A549 (cell line): ENCODE results near the gene KCNQ1. TPM values are rescaled to one million over a fixed set of nuclear protein-coding genes. Genes with fewer than 3 reads are reported as not detected.

Source experiments
- ATAC-seq, 2 experiments: fragments of 200-7000 bp in 1 of 2; fragments of >200 bp in 1 of 2; cut with Nextera tagmentation in 1 of 2; cut with Tn5 transposase in 1 of 2; 3 replicates each; pipeline versions ENCODE4 v1.8.0 to v1.9.1; 2018 to 2020; ENCODE audit warnings: mild to moderate bottlenecking in 1 of 2, moderate library complexity in 1 of 2
- CTCF ChIA-PET: fragments of 300-600 bp; sonication (Branson Sonifier 250); formaldehyde crosslinking; extraction: SDS; loops from one replicate; lab custom pipeline; 2021; ENCODE audit warnings: antibody characterized with exemption, inconsistent platforms; lab: Yijun Ruan, JAX
- POLR2A ChIA-PET: fragments of 350-600 bp; formaldehyde crosslinking; extraction: SDS; loops from one replicate; lab custom pipeline; 2021; ENCODE audit warnings: antibody characterized with exemption, inconsistent platforms; lab: Yijun Ruan, JAX
- DNase-seq, 2 experiments: peaks; one replicate each; pipeline versions ENCODE4 v3.0.0 to v3.0.0-alpha.2; 2011 to 2016; ENCODE audit warnings: low read depth in 1 of 2, low spot score in 1 of 2
- FAIRE-seq: peaks from 2 replicates; lab custom pipeline; 2011; peaks lifted over from hg19 to GRCh38; lab: Jason Lieb, UNC
- H3K27ac ChIP-seq, 2 experiments: fragments of >200 bp; sonication (Bioruptor Twin); formaldehyde crosslinking; 3 replicates each; pipeline ENCODE4 v1.5.1; 2016 to 2017
- H3K4me1 ChIP-seq: fragments of >200 bp; sonication (Bioruptor Twin); formaldehyde crosslinking; 3 replicates; pipeline ENCODE4 v1.6.1; 2016
- H3K4me2 ChIP-seq: fragments of >200 bp; sonication (Bioruptor Twin); formaldehyde crosslinking; 3 replicates; pipeline ENCODE4 v1.6.1; 2016
- H3K4me3 ChIP-seq: fragments of >200 bp; sonication (Bioruptor Twin); formaldehyde crosslinking; 3 replicates; pipeline ENCODE4 v1.5.1; 2016
- H3K9me3 ChIP-seq: fragments of >200 bp; sonication (Bioruptor Twin); formaldehyde crosslinking; 3 replicates; pipeline ENCODE4 v1.6.1; 2016
- ATOH8 ChIP-seq: fragments of 250-450 bp; sonication (Bioruptor Pico); IDR thresholded peaks from 2 replicates; pipeline ENCODE4 v1.5.0; 2020; ENCODE audit warnings: low read depth, mild to moderate bottlenecking, moderate library complexity
- BHLHE40 ChIP-seq: IDR thresholded peaks from 2 replicates; pipeline ENCODE4 v1.6.1; 2012; ENCODE audit warnings: low read depth, low read length, inconsistent platforms
- CEBPB ChIP-seq, 2 experiments: fragments of >200 bp in 1 of 2; sonication (Bioruptor Twin) in 1 of 2; formaldehyde crosslinking in 1 of 2; IDR thresholded peaks; 2 replicates each; pipeline ENCODE4 v1.6.1; 2012 to 2016
- CHD4 ChIP-seq: fragments of 200-600 bp; sonication (generic); IDR thresholded peaks from 2 replicates; pipeline ENCODE4 v1.6.1; 2016; ENCODE audit warnings: antibody characterized with exemption, mild to moderate bottlenecking, borderline replicate concordance
- EHF ChIP-seq: fragments of 250-450 bp; sonication (Bioruptor Pico); IDR thresholded peaks from 2 replicates; pipeline ENCODE4 v1.5.0; 2020; ENCODE audit warnings: mild to moderate bottlenecking
- EP300 ChIP-seq, 2 experiments: fragments of >200 bp; sonication (Bioruptor Twin); formaldehyde crosslinking; IDR thresholded peaks; 2 replicates in 1 of 2; 3 replicates in 1 of 2; pipeline ENCODE4 v1.6.1; 2016 to 2017
- ESRRA ChIP-seq: fragments of 150-350 bp; IDR thresholded peaks from 2 replicates; pipeline ENCODE4 v1.6.1; 2014; ENCODE audit warnings: mild to moderate bottlenecking, low read length, borderline replicate concordance
- FOSB ChIP-seq: fragments of 250-450 bp; sonication (Bioruptor Pico); IDR thresholded peaks from 2 replicates; pipeline ENCODE4 v1.5.0; 2020; ENCODE audit warnings: mild to moderate bottlenecking, moderate library complexity
- HES2 ChIP-seq: fragments of >200 bp; sonication (Bioruptor Twin); formaldehyde crosslinking; IDR thresholded peaks from 2 replicates; pipeline ENCODE4 v1.6.1; 2016
- HOXB5 ChIP-seq: fragments of 250-450 bp; sonication (Bioruptor Pico); IDR thresholded peaks from 2 replicates; pipeline ENCODE4 v1.5.0; 2020; ENCODE audit warnings: mild to moderate bottlenecking, moderate library complexity
- JUN ChIP-seq, 2 experiments: fragments of >200 bp; sonication (Bioruptor Twin); formaldehyde crosslinking; IDR thresholded peaks; 2 replicates in 1 of 2; 3 replicates in 1 of 2; pipeline ENCODE4 v1.6.1; 2016 to 2017
- JUNB ChIP-seq: fragments of >200 bp; sonication (Bioruptor Twin); formaldehyde crosslinking; IDR thresholded peaks from 2 replicates; pipeline ENCODE4 v1.6.1; 2016
- KDM1A ChIP-seq: fragments of 200-600 bp; sonication (generic); IDR thresholded peaks from 2 replicates; pipeline ENCODE4 v1.6.1; 2016; ENCODE audit warnings: low read depth, mild to moderate bottlenecking
- KDM5A ChIP-seq: fragments of 200-600 bp; sonication (generic); IDR thresholded peaks from 2 replicates; pipeline ENCODE4 v1.6.1; 2016; ENCODE audit warnings: antibody characterized with exemption, mild to moderate bottlenecking
- MAFK ChIP-seq: fragments of 450-650 bp; IDR thresholded peaks from 2 replicates; pipeline ENCODE4 v1.6.1; 2014; ENCODE audit not compliant: partially characterized antibody
- MAZ ChIP-seq: fragments of 150-350 bp; IDR thresholded peaks from 2 replicates; pipeline ENCODE4 v1.6.1; 2014; ENCODE audit warnings: antibody characterized with exemption, low read depth, low read length, borderline replicate concordance
- NPAS2 ChIP-seq: fragments of 250-450 bp; sonication (Bioruptor Pico); IDR thresholded peaks from 2 replicates; pipeline ENCODE4 v1.8.0; 2022; ENCODE audit warnings: mild to moderate bottlenecking, moderate library complexity, borderline replicate concordance
- NR3C1 ChIP-seq: fragments of >200 bp; sonication (Bioruptor Twin); formaldehyde crosslinking; IDR thresholded peaks from 3 replicates; pipeline ENCODE4 v1.6.1; 2017
- PHF8 ChIP-seq: fragments of 200-600 bp; sonication (generic); IDR thresholded peaks from 2 replicates; pipeline ENCODE4 v1.6.1; 2016; ENCODE audit warnings: low read depth, mild to moderate bottlenecking, antibody characterized with exemption, moderate library complexity, borderline replicate concordance
- POLR2A ChIP-seq: IDR thresholded peaks from 2 replicates; pipeline ENCODE4 v1.6.1; 2012; ENCODE audit warnings: mild to moderate bottlenecking, low read length
- POLR2AphosphoS2 ChIP-seq: conservative IDR thresholded peaks from 2 replicates; pipeline ENCODE4 v1.6.1; 2012; ENCODE audit warnings: low read length, improper control_type of control experiment, inconsistent platforms
- RARB ChIP-seq: fragments of 250-450 bp; sonication (Bioruptor Pico); IDR thresholded peaks from 2 replicates; pipeline ENCODE4 v1.8.0; 2021; ENCODE audit warnings: mild to moderate bottlenecking, moderate library complexity
- RCOR1 ChIP-seq: fragments of 150-350 bp; IDR thresholded peaks from 2 replicates; pipeline ENCODE4 v1.6.1; 2014; ENCODE audit warnings: antibody characterized with exemption, low read length, low read depth
- RNF2 ChIP-seq: fragments of 200-600 bp; sonication (generic); IDR thresholded peaks from 2 replicates; pipeline ENCODE4 v1.6.1; 2016; ENCODE audit warnings: low read depth, mild to moderate bottlenecking, antibody characterized with exemption, moderate library complexity, borderline replicate concordance
- SREBF2 ChIP-seq: fragments of 450-650 bp; IDR thresholded peaks from 2 replicates; pipeline ENCODE4 v1.6.1; 2014; ENCODE audit warnings: mild to moderate bottlenecking, moderate library complexity
- TFCP2L1 ChIP-seq: fragments of 250-450 bp; sonication (Bioruptor Pico); IDR thresholded peaks from 2 replicates; pipeline ENCODE4 v1.5.0; 2021; ENCODE audit warnings: mild to moderate bottlenecking
- TP53 ChIP-seq: fragments of 250-450 bp; sonication (Bioruptor Pico); IDR thresholded peaks from 2 replicates; pipeline ENCODE4 v1.5.0; 2021; ENCODE audit warnings: mild to moderate bottlenecking, moderate library complexity
- ZFP36 ChIP-seq: fragments of 450-650 bp; IDR thresholded peaks from 2 replicates; pipeline ENCODE4 v1.6.1; 2014; ENCODE audit warnings: borderline replicate concordance; ENCODE audit not compliant: partially characterized antibody
- ZNF302 ChIP-seq: fragments of 250-450 bp; sonication (Bioruptor Pico); IDR thresholded peaks from 2 replicates; pipeline ENCODE4 v1.9.0; 2021; ENCODE audit warnings: inconsistent platforms, mild to moderate bottlenecking, moderate library complexity
- WGBS: methylation state at CpG from one replicate; pipeline ENCODE4 v1.1.6; 2017; ENCODE audit errors: missing lambda C conversion rate; 5-methylcytosine and 5-hydroxymethylcytosine counted together
- polyA plus RNA-seq, 4 experiments: library from polyadenylated mRNA; depleted of rRNA in 3 of 4; stranded (reverse); fragments of >200 nt; fragmentation: RNase III in 1 of 4; extraction: RNeasy Plus Mini Kit Qiagen cat#74134 plus additional on column Dnase treatment in 1 of 4; gene quantifications; 2 replicates in 3 of 4; 3 replicates in 1 of 4; pipeline ENCODE4 v1.2.3, GENCODE V29; 2011 to 2017
- TF ChIP-seq, protein P1 (sequence below): fragments of 250-450 bp; sonication (Bioruptor Pico); IDR thresholded peaks from 2 replicates; pipeline ENCODE4 v1.5.0; 2021; ENCODE audit warnings: mild to moderate bottlenecking, moderate library complexity, borderline replicate concordance
- TF ChIP-seq, protein P2 (sequence below): IDR thresholded peaks from 2 replicates; pipeline ENCODE4 v1.6.1; 2012; ENCODE audit warnings: low read depth, borderline replicate concordance
- TF ChIP-seq, protein P3 (sequence below): fragments of 200-600 bp; sonication (generic); IDR thresholded peaks from 2 replicates; pipeline ENCODE4 v1.6.1; 2016; ENCODE audit warnings: antibody characterized with exemption, mild to moderate bottlenecking, moderate library complexity

KCNQ1 gene
- polyA plus RNA-seq, 2 of the 4 experiments (the other 2 are of a cell fraction) = 0.14 to 0.17 TPM

DNA sequence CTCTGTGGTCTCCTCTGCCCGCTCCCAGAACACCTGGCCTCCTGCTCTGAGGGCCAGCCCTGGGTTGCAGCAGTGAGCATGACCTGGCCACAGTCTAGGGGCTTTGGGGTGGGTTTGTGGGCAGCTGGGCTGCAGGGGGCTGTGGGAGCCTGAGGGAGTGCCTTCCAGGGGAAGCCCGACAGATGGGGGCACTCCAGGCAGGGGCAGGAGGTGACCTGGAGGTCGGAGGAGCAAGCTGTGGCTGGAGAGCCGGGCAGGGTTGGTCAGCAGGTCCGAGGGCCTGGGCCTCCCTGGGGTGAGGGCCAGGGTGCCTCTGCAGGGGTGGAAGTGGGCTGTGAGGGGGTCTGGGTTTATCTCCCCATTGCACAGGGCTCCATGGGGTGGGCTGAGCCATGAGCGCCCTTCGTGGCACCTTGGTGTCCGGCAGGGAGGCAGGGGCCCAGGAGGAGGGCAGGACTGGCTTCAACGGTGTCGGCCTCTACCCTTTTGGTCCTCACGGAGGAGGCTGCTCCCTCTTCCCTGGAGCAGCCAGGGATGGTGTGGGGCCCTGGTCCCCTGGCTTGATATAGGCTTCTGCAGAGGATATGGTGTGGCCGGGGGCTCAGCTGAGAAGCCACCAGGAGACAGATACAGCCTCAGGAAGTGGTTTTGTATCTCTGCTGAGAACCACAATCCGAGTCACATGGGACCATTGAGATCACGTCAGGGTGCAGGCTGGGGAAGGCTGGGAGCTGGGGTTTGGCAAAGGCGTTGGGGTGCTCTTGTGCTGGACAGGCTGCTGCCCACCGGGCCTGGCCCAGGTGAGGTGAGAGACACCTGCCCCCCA lies 22.3 kb downstream of the KCNQ1 start:
- no peak for FAIRE-seq
- no peak overlapping the region for H3K4me2 ChIP-seq
- DNase-seq = no peak
- ChIA-PET CTCF (interaction anchor here (0.7 to 5.3 kb wide), 4 partner anchors 19 to 162 kb away, joined by 3 to 31 read pairs (median 6); no protein-coding TSS in a partner anchor), POLR2A (no interaction called here)
- no peaks in the 10 kb centered on the region for H3K9me3 ChIP-seq
- ATAC-seq = no peak
- H3K4me1 ChIP-seq = no peaks in the 10 kb centered on the region
- WGBS = 45% methylated on average over 11 of the region's 16 CpGs
- H3K27ac ChIP-seq = no peak overlapping the region
- TF ChIP-seq NPAS2 = no peak
- no peak for TF ChIP-seq ZFP36
- no peak for TF ChIP-seq NR3C1
- TF ChIP-seq RARB (CRISPR knock-in tag) = no peak
- TF ChIP-seq KDM1A = no peak
- TF ChIP-seq EP300 (IDR thresholded peaks at IDR 0.05) = no peak
- TF ChIP-seq ZNF302 (CRISPR knock-in tag) = no peak
- TF ChIP-seq MAZ = no peak
- no peak for TF ChIP-seq PHF8
- no peak for TF ChIP-seq MAFK
- TF ChIP-seq HES2 = no peak
- no peak for TF ChIP-seq RCOR1
- TF ChIP-seq CEBPB (IDR thresholded peaks at IDR 0.05) = no peak
- TF ChIP-seq POLR2A = no peak
- no peak for TF ChIP-seq KDM5A
- no peak for TF ChIP-seq BHLHE40
- TF ChIP-seq, protein P1, sequence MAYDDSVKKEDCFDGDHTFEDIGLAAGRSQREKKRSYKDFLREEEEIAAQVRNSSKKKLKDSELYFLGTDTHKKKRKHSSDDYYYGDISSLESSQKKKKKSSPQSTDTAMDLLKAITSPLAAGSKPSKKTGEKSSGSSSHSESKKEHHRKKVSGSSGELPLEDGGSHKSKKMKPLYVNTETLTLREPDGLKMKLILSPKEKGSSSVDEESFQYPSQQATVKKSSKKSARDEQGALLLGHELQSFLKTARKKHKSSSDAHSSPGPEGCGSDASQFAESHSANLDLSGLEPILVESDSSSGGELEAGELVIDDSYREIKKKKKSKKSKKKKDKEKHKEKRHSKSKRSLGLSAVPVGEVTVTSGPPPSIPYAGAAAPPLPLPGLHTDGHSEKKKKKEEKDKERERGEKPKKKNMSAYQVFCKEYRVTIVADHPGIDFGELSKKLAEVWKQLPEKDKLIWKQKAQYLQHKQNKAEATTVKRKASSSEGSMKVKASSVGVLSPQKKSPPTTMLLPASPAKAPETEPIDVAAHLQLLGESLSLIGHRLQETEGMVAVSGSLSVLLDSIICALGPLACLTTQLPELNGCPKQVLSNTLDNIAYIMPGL = no peak
- TF ChIP-seq, protein P2, sequence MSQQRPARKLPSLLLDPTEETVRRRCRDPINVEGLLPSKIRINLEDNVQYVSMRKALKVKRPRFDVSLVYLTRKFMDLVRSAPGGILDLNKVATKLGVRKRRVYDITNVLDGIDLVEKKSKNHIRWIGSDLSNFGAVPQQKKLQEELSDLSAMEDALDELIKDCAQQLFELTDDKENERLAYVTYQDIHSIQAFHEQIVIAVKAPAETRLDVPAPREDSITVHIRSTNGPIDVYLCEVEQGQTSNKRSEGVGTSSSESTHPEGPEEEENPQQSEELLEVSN = no peak
- TF ChIP-seq ESRRA = no peak
- TF ChIP-seq JUNB = no peak
- H3K4me3 ChIP-seq = no peak overlapping the region

GRCh38 chr11:2467695-2468055 lies 22.9 kb downstream of the KCNQ1 start:
- Histone ChIP-seq H3K4me2 (no peak overlapping the region), H3K27ac (no peak overlapping the region), H3K4me1 (no peaks in the 10 kb centered on the region), H3K9me3 (no peaks in the 10 kb centered on the region), H3K4me3 (no peak overlapping the region)
- FAIRE-seq = no peak
- no peak for DNase-seq
- no peak for ATAC-seq
- ChIA-PET POLR2A (no interaction called here), CTCF (interaction anchor here (1.0 to 5.3 kb wide), 2 partner anchors 64 to 163 kb away, joined by 3 to 31 read pairs; no protein-coding TSS in a partner anchor)
- 70% methylated on average over 2 of the region's 7 CpGs for WGBS
- TF ChIP-seq ATOH8 (CRISPR knock-in tag) (no peak), HOXB5 (no peak), RNF2 (no peak), SREBF2 (no peak), TP53 (CRISPR knock-in tag) (no peak), TFCP2L1 (CRISPR knock-in tag) (no peak), CHD4 (no peak), FOSB (CRISPR knock-in tag) (no peak), POLR2AphosphoS2 (no peak), BHLHE40 (no peak), JUN (IDR thresholded peaks at IDR 0.05) (no peak), PHF8 (no peak), MAZ (no peak), EHF (CRISPR knock-in tag) (no peak), HES2 (no peak)
- TF ChIP-seq, protein P3, sequence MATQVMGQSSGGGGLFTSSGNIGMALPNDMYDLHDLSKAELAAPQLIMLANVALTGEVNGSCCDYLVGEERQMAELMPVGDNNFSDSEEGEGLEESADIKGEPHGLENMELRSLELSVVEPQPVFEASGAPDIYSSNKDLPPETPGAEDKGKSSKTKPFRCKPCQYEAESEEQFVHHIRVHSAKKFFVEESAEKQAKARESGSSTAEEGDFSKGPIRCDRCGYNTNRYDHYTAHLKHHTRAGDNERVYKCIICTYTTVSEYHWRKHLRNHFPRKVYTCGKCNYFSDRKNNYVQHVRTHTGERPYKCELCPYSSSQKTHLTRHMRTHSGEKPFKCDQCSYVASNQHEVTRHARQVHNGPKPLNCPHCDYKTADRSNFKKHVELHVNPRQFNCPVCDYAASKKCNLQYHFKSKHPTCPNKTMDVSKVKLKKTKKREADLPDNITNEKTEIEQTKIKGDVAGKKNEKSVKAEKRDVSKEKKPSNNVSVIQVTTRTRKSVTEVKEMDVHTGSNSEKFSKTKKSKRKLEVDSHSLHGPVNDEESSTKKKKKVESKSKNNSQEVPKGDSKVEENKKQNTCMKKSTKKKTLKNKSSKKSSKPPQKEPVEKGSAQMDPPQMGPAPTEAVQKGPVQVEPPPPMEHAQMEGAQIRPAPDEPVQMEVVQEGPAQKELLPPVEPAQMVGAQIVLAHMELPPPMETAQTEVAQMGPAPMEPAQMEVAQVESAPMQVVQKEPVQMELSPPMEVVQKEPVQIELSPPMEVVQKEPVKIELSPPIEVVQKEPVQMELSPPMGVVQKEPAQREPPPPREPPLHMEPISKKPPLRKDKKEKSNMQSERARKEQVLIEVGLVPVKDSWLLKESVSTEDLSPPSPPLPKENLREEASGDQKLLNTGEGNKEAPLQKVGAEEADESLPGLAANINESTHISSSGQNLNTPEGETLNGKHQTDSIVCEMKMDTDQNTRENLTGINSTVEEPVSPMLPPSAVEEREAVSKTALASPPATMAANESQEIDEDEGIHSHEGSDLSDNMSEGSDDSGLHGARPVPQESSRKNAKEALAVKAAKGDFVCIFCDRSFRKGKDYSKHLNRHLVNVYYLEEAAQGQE = no peak
